ENCODE measurements around the gene TREH.
A peak's percentile ranks its signal among the peaks of the same experiment; 100 is the strongest.

Gene TREH

GRCh38 chr11:118635237-118635591 lies 44.2 kb downstream of the TREH start:
- H3K27ac ChIP-seq (ENCODE audit: low read depth, low read length), result peak overlapping the region; percentile 7; the same call in 1 of the 2 replicates
- H3K4me1 ChIP-seq (ENCODE audit: control insufficient read depth, insufficient read depth, low read length), result peaks cover 23% of the 10 kb centered on the region
- H3K27me3 ChIP-seq (ENCODE audit: control insufficient read depth, insufficient read depth, low read length), result no peaks in the 10 kb centered on the region
- H3K4me3 ChIP-seq (ENCODE audit: low read depth, low read length), result peak overlapping the region; percentile 54
- peaks cover 56% of the 10 kb centered on the region for H3K36me3 ChIP-seq (ENCODE audit: control insufficient read depth, insufficient read depth, low read length)
- H3K9ac ChIP-seq (ENCODE audit: low read length), result peak overlapping the region; percentile 29
- no peaks in the 10 kb centered on the region for H3K9me3 ChIP-seq (ENCODE audit: control insufficient read depth, insufficient read depth, low read depth, low read length)

GRCh38 chr11:118634431-118635236 lies 44.8 kb downstream of the TREH start:
- Histone ChIP-seq H3K36me3 (ENCODE audit: control insufficient read depth, insufficient read depth, low read length) (peaks cover 51% of the 10 kb centered on the region), H3K27ac (ENCODE audit: low read depth, low read length) (peak overlapping the region; percentile 7; the same call in 1 of the 2 replicates), H3K4me3 (ENCODE audit: low read depth, low read length) (peak overlapping the region; percentile 54), H3K27me3 (ENCODE audit: control insufficient read depth, insufficient read depth, low read length) (no peaks in the 10 kb centered on the region), H3K9me3 (ENCODE audit: control insufficient read depth, insufficient read depth, low read depth, low read length) (no peaks in the 10 kb centered on the region), H3K4me1 (ENCODE audit: control insufficient read depth, insufficient read depth, low read length) (peaks cover 23% of the 10 kb centered on the region), H3K9ac (ENCODE audit: low read length) (peak overlapping the region; percentile 68)

GRCh38 chr11:118633979-118634378 lies 45.5 kb downstream of the TREH start:
- H3K4me1 ChIP-seq (ENCODE audit: control insufficient read depth, insufficient read depth, low read length), result peaks cover 23% of the 10 kb centered on the region
- no peaks in the 10 kb centered on the region for H3K27me3 ChIP-seq (ENCODE audit: control insufficient read depth, insufficient read depth, low read length)
- H3K4me3 ChIP-seq (ENCODE audit: low read depth, low read length), result peak overlapping the region; percentile 54
- H3K27ac ChIP-seq (ENCODE audit: low read depth, low read length), result 0 out of 2 replicates have a peak overlapping the region, but pooled peaks have one; percentile 7
- H3K36me3 ChIP-seq (ENCODE audit: control insufficient read depth, insufficient read depth, low read length), result peaks cover 49% of the 10 kb centered on the region
- H3K9ac ChIP-seq (ENCODE audit: low read length), result peak overlapping the region; percentile 68
- no peaks in the 10 kb centered on the region for H3K9me3 ChIP-seq (ENCODE audit: control insufficient read depth, insufficient read depth, low read depth, low read length)

GRCh38 chr11:118633319-118633690 lies 46.1 kb downstream of the TREH start:
- H3K27me3 ChIP-seq (ENCODE audit: control insufficient read depth, insufficient read depth, low read length), result no peaks in the 10 kb centered on the region
- no peak overlapping the region for H3K4me3 ChIP-seq (ENCODE audit: low read depth, low read length)
- no peak overlapping the region for H3K27ac ChIP-seq (ENCODE audit: low read depth, low read length)
- no peaks in the 10 kb centered on the region for H3K9me3 ChIP-seq (ENCODE audit: control insufficient read depth, insufficient read depth, low read depth, low read length)
- no peak overlapping the region for H3K9ac ChIP-seq (ENCODE audit: low read length)
- H3K36me3 ChIP-seq (ENCODE audit: control insufficient read depth, insufficient read depth, low read length), result peaks cover 49% of the 10 kb centered on the region
- H3K4me1 ChIP-seq (ENCODE audit: control insufficient read depth, insufficient read depth, low read length), result peaks cover 23% of the 10 kb centered on the region

- H3K9me3 ChIP-seq (ENCODE audit: control insufficient read depth, insufficient read depth, low read depth, low read length), result no peaks in the 10 kb centered on the region
- H3K4me3 ChIP-seq (ENCODE audit: low read depth, low read length), result no peak overlapping the region
- no peak overlapping the region for H3K27ac ChIP-seq (ENCODE audit: low read depth, low read length)
- no peak overlapping the region for H3K9ac ChIP-seq (ENCODE audit: low read length)
- H3K36me3 ChIP-seq (ENCODE audit: control insufficient read depth, insufficient read depth, low read length), result peaks cover 51% of the 10 kb centered on the region
- peaks cover 23% of the 10 kb centered on the region for H3K4me1 ChIP-seq (ENCODE audit: control insufficient read depth, insufficient read depth, low read length)
- H3K27me3 ChIP-seq (ENCODE audit: control insufficient read depth, insufficient read depth, low read length), result no peaks in the 10 kb centered on the region
Observed at GRCh38 chr11:118632577-118633318, 46.7 kb downstream of the TREH start.

GRCh38 chr11:118631142-118631909 lies 48.1 kb downstream of the TREH start:
- no peak overlapping the region for H3K27ac ChIP-seq (ENCODE audit: low read depth, low read length)
- peaks cover 52% of the 10 kb centered on the region for H3K36me3 ChIP-seq (ENCODE audit: control insufficient read depth, insufficient read depth, low read length)
- no peaks in the 10 kb centered on the region for H3K9me3 ChIP-seq (ENCODE audit: control insufficient read depth, insufficient read depth, low read depth, low read length)
- no peak overlapping the region for H3K9ac ChIP-seq (ENCODE audit: low read length)
- H3K27me3 ChIP-seq (ENCODE audit: control insufficient read depth, insufficient read depth, low read length), result no peaks in the 10 kb centered on the region
- peaks cover 23% of the 10 kb centered on the region for H3K4me1 ChIP-seq (ENCODE audit: control insufficient read depth, insufficient read depth, low read length)
- no peak overlapping the region for H3K4me3 ChIP-seq (ENCODE audit: low read depth, low read length)

GRCh38 chr11:118629761-118630661 lies 49.4 kb downstream of the TREH start:
- peaks cover 15% of the 10 kb centered on the region for H3K4me1 ChIP-seq (ENCODE audit: control insufficient read depth, insufficient read depth, low read length)
- H3K27ac ChIP-seq (ENCODE audit: low read depth, low read length), result no peak overlapping the region
- H3K4me3 ChIP-seq (ENCODE audit: low read depth, low read length), result no peak overlapping the region
- H3K9ac ChIP-seq (ENCODE audit: low read length), result no peak overlapping the region
- peaks cover 56% of the 10 kb centered on the region for H3K36me3 ChIP-seq (ENCODE audit: control insufficient read depth, insufficient read depth, low read length)
- H3K27me3 ChIP-seq (ENCODE audit: control insufficient read depth, insufficient read depth, low read length), result no peaks in the 10 kb centered on the region
- no peaks in the 10 kb centered on the region for H3K9me3 ChIP-seq (ENCODE audit: control insufficient read depth, insufficient read depth, low read depth, low read length)

GRCh38 chr11:118628861-118629549 lies 50.4 kb downstream of the TREH start:
- Histone ChIP-seq H3K27ac (ENCODE audit: low read depth, low read length) (no peak overlapping the region), H3K9ac (ENCODE audit: low read length) (no peak overlapping the region), H3K36me3 (ENCODE audit: control insufficient read depth, insufficient read depth, low read length) (peaks cover 60% of the 10 kb centered on the region), H3K4me3 (ENCODE audit: low read depth, low read length) (no peak overlapping the region), H3K27me3 (ENCODE audit: control insufficient read depth, insufficient read depth, low read length) (no peaks in the 10 kb centered on the region), H3K4me1 (ENCODE audit: control insufficient read depth, insufficient read depth, low read length) (peaks cover 9% of the 10 kb centered on the region), H3K9me3 (ENCODE audit: control insufficient read depth, insufficient read depth, low read depth, low read length) (no peaks in the 10 kb centered on the region)

- H3K27ac ChIP-seq (ENCODE audit: low read depth, low read length), result no peak overlapping the region
- H3K4me1 ChIP-seq (ENCODE audit: control insufficient read depth, insufficient read depth, low read length), result peaks cover 4% of the 10 kb centered on the region
- peaks cover 60% of the 10 kb centered on the region for H3K36me3 ChIP-seq (ENCODE audit: control insufficient read depth, insufficient read depth, low read length)
- no peak overlapping the region for H3K9ac ChIP-seq (ENCODE audit: low read length)
- no peaks in the 10 kb centered on the region for H3K27me3 ChIP-seq (ENCODE audit: control insufficient read depth, insufficient read depth, low read length)
- no peak overlapping the region for H3K4me3 ChIP-seq (ENCODE audit: low read depth, low read length)
- H3K9me3 ChIP-seq (ENCODE audit: control insufficient read depth, insufficient read depth, low read depth, low read length), result no peaks in the 10 kb centered on the region
Observed at GRCh38 chr11:118628432-118628831, 51.0 kb downstream of the TREH start.

GRCh38 chr11:118628031-118628430 lies 51.4 kb downstream of the TREH start:
- Histone ChIP-seq H3K9me3 (ENCODE audit: control insufficient read depth, insufficient read depth, low read depth, low read length) (no peaks in the 10 kb centered on the region), H3K4me3 (ENCODE audit: low read depth, low read length) (no peak overlapping the region), H3K27me3 (ENCODE audit: control insufficient read depth, insufficient read depth, low read length) (no peaks in the 10 kb centered on the region), H3K36me3 (ENCODE audit: control insufficient read depth, insufficient read depth, low read length) (peaks cover 57% of the 10 kb centered on the region), H3K9ac (ENCODE audit: low read length) (no peak overlapping the region), H3K4me1 (ENCODE audit: control insufficient read depth, insufficient read depth, low read length) (peaks cover 5% of the 10 kb centered on the region), H3K27ac (ENCODE audit: low read depth, low read length) (no peak overlapping the region)

All from HUES6 (cell line).